ENCODE results near the gene RAB3GAP2.
"Not testable (repeated sequence)": the region's sequence is repeated elsewhere in the genome, so short reads cannot be mapped to it uniquely, and the experiment has no call there.

GRCh38 chr1:220248715-220249265, 23.5 kb downstream of the RAB3GAP2 start:
- TF ChIP-seq POLR2A, CTCF (IDR thresholded peaks at IDR 0.05): not testable (repeated sequence)

Data from esophagus squamous epithelium (tissue), 4 donors.